WTC11 (cell line): ENCODE data around the gene ELFN1. TPM values are rescaled to one million over a fixed set of nuclear protein-coding genes. Genes with fewer than 3 reads are reported as not detected.

ENCODE experiments used
- ATAC-seq: fragments of 200-7000 bp; cut with Tn5 transposase; 2 replicates; pipeline ENCODE4 v1.10.0; 2021; ENCODE audit warnings: mild to moderate bottlenecking, moderate library complexity
- CTCF ChIA-PET: fragments of 300-600 bp; sonication (Branson Sonifier 250); formaldehyde crosslinking; loops from one replicate; lab custom pipeline; 2021; ENCODE audit warnings: antibody characterized with exemption; lab: Charles Lee
- POLR2A ChIA-PET: fragments of 350-600 bp; sonication (Branson Sonifier 250); formaldehyde crosslinking; loops from one replicate; lab custom pipeline; 2021; ENCODE audit warnings: antibody characterized with exemption; lab: Charles Lee
- DNase-seq: peaks from one replicate; pipeline ENCODE4 v3.0.0; 2021; ENCODE audit warnings: low spot score
- H3K27ac Mint-ChIP-seq: 2 replicates; pipeline ENCODE4 v1.8.0; 2021; ENCODE audit warnings: mixed read lengths
- H3K27me3 Mint-ChIP-seq: 2 replicates; pipeline ENCODE4 v1.8.0; 2021; ENCODE audit warnings: low read depth, mild to moderate bottlenecking, moderate library complexity, mixed read lengths
- H3K36me3 Mint-ChIP-seq: 2 replicates; pipeline ENCODE4 v1.8.0; 2021; ENCODE audit warnings: mixed read lengths
- H3K4me1 Mint-ChIP-seq: 2 replicates; pipeline ENCODE4 v1.8.0; 2022; ENCODE audit warnings: mixed read lengths
- H3K4me3 Mint-ChIP-seq: 2 replicates; pipeline ENCODE4 v1.8.0; 2021; ENCODE audit warnings: mild to moderate bottlenecking, moderate library complexity, mixed read lengths
- H3K9me3 Mint-ChIP-seq: 2 replicates; pipeline ENCODE4 v1.8.0; 2021; ENCODE audit warnings: mixed read lengths
- ERG ChIP-seq: fragments of 250-450 bp; sonication (Bioruptor Pico); IDR thresholded peaks from 2 replicates; pipeline ENCODE4 v1.8.0; 2021; ENCODE audit warnings: mild to moderate bottlenecking
- ESRRA ChIP-seq: sonication (generic); formaldehyde crosslinking; IDR thresholded peaks from 2 replicates; pipeline ENCODE4 v1.8.1; 2022; ENCODE audit warnings: mild to moderate bottlenecking, missing genetic modification reagents, borderline replicate concordance
- ETV6 ChIP-seq: sonication (generic); formaldehyde crosslinking; IDR thresholded peaks from 2 replicates; pipeline ENCODE4 v1.8.1; 2022; ENCODE audit warnings: mild to moderate bottlenecking, missing genetic modification reagents
- HMGA2 ChIP-seq: fragments of 250-450 bp; sonication (Bioruptor Pico); IDR thresholded peaks from 2 replicates; pipeline ENCODE4 v1.4.0; 2021; ENCODE audit warnings: mild to moderate bottlenecking, moderate library complexity
- NFATC4 ChIP-seq: fragments of 250-450 bp; sonication (Bioruptor Pico); IDR thresholded peaks from 2 replicates; pipeline ENCODE4 v1.9.0; 2021; ENCODE audit warnings: mild to moderate bottlenecking
- RELA ChIP-seq: sonication (generic); formaldehyde crosslinking; IDR thresholded peaks from 2 replicates; pipeline ENCODE4 v1.8.1; 2022; ENCODE audit warnings: missing genetic modification reagents, mild to moderate bottlenecking, borderline replicate concordance
- SOX15 ChIP-seq: fragments of 250-450 bp; sonication (Bioruptor Pico); IDR thresholded peaks from 2 replicates; pipeline ENCODE4 v1.9.0; 2021; ENCODE audit warnings: mild to moderate bottlenecking
- TP53 ChIP-seq: sonication (generic); formaldehyde crosslinking; IDR thresholded peaks from 2 replicates; pipeline ENCODE4 v1.8.1; 2023; ENCODE audit warnings: mild to moderate bottlenecking, missing genetic modification reagents
- ZNF138 ChIP-seq: sonication (generic); formaldehyde crosslinking; conservative IDR thresholded peaks from 2 replicates; pipeline ENCODE4 v1.8.1; 2022; ENCODE audit warnings: mild to moderate bottlenecking, moderate library complexity, missing genetic modification reagents
- ZNF317 ChIP-seq: sonication (generic); formaldehyde crosslinking; IDR thresholded peaks from 2 replicates; pipeline ENCODE4 v1.8.1; 2023; ENCODE audit warnings: low read depth, mild to moderate bottlenecking, moderate library complexity, missing genetic modification reagents, borderline replicate concordance
- total RNA-seq: library from RNA; stranded (reverse); gene quantifications from 3 replicates; pipeline ENCODE4 v1.2.3, GENCODE V29; 2021
- TF ChIP-seq, protein P1 (sequence below): sonication (generic); formaldehyde crosslinking; IDR thresholded peaks from 2 replicates; pipeline ENCODE4 v1.8.0; 2023; ENCODE audit warnings: mild to moderate bottlenecking, missing genetic modification reagents
- TF ChIP-seq, protein P2 (sequence below): fragments of 250-450 bp; sonication (Bioruptor Pico); IDR thresholded peaks from 2 replicates; pipeline ENCODE4 v2.1.2; 2022; ENCODE audit warnings: mild to moderate bottlenecking, moderate library complexity
- TF ChIP-seq, protein P3 (sequence below): sonication (generic); formaldehyde crosslinking; conservative IDR thresholded peaks from 2 replicates; pipeline ENCODE4 v1.8.1; 2022; ENCODE audit warnings: mild to moderate bottlenecking, missing genetic modification reagents
- TF ChIP-seq, protein P4 (sequence below): sonication (generic); formaldehyde crosslinking; IDR thresholded peaks from 2 replicates; pipeline ENCODE4 v1.8.0; 2022; ENCODE audit warnings: mild to moderate bottlenecking, missing genetic modification reagents
- TF ChIP-seq, protein P5 (sequence below): fragments of 250-450 bp; sonication (Bioruptor Pico); IDR thresholded peaks from 2 replicates; pipeline ENCODE4 v1.9.0; 2021; ENCODE audit warnings: mild to moderate bottlenecking, borderline replicate concordance

The ELFN1 gene
- total RNA-seq, 1 experiment from 2014 or later, result 4.6 TPM

DNA sequence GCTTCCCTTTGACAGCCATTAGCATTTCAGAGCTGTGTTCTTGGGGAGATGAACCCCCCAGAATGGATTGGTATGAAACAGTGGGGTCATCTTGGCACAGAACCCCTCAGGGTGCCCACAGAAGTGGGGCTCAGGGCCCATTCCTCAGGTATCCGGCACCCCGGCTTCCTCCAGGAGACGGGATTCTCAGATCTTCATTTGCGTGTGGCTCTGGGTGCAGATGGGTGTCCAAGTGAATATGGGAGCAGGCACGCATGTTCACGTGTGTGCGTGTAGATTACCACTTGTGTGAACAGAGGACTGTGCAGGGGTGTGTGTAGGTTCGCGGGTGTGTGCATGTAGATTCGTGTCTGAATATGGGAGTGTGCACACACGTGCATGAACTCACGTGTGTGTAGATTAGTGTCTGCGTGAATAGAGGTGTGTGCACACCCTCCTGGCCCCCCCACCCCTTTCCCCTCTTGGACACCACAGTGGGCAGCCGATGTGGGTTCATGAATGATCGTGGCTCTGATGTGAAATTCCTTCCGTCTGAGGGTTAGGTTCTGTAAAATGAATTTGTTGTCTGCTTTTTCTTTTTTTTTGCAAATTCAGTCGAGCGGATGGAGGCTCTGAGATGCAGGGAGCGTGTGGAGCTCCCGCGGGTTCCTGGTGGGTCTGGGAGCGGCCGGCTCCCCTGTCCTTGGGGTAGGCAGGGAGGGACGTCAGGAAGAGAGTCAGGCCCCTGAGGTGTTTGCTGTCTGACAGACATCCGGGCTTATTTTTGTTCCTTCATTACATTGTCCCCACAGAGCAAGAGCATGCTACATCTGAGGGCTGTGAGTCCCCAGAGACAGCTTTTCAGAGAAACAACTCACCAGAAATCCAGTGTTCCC is 7.4 kb downstream of the ELFN1 start:
- H3K4me3 Mint-ChIP-seq, result no peak overlapping the region
- POLR2A ChIA-PET, result no interaction called here
- CTCF ChIA-PET, result interaction anchor here (0.7 to 0.8 kb wide), 2 partner anchors 175 to 245 kb away, joined by 3 to 4 read pairs; no protein-coding TSS in a partner anchor
- peaks cover 7% of the 10 kb centered on the region; the same call in 1 of the 2 replicates for H3K4me1 Mint-ChIP-seq
- TF ChIP-seq, protein P1, sequence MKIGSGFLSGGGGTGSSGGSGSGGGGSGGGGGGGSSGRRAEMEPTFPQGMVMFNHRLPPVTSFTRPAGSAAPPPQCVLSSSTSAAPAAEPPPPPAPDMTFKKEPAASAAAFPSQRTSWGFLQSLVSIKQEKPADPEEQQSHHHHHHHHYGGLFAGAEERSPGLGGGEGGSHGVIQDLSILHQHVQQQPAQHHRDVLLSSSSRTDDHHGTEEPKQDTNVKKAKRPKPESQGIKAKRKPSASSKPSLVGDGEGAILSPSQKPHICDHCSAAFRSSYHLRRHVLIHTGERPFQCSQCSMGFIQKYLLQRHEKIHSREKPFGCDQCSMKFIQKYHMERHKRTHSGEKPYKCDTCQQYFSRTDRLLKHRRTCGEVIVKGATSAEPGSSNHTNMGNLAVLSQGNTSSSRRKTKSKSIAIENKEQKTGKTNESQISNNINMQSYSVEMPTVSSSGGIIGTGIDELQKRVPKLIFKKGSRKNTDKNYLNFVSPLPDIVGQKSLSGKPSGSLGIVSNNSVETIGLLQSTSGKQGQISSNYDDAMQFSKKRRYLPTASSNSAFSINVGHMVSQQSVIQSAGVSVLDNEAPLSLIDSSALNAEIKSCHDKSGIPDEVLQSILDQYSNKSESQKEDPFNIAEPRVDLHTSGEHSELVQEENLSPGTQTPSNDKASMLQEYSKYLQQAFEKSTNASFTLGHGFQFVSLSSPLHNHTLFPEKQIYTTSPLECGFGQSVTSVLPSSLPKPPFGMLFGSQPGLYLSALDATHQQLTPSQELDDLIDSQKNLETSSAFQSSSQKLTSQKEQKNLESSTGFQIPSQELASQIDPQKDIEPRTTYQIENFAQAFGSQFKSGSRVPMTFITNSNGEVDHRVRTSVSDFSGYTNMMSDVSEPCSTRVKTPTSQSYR (CRISPR knock-in tag), result no peak
- TF ChIP-seq, protein P2, sequence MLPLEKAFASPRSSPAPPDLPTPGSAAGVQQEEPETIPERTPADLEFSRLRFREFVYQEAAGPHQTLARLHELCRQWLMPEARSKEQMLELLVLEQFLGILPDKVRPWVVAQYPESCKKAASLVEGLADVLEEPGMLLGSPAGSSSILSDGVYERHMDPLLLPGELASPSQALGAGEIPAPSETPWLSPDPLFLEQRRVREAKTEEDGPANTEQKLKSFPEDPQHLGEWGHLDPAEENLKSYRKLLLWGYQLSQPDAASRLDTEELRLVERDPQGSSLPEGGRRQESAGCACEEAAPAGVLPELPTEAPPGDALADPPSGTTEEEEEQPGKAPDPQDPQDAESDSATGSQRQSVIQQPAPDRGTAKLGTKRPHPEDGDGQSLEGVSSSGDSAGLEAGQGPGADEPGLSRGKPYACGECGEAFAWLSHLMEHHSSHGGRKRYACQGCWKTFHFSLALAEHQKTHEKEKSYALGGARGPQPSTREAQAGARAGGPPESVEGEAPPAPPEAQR, result no peak
- TF ChIP-seq ZNF317 (CRISPR knock-in tag), result no peak
- peaks cover 8% of the 10 kb centered on the region for H3K27me3 Mint-ChIP-seq
- no peaks in the 10 kb centered on the region for H3K36me3 Mint-ChIP-seq
- DNase-seq (no peak), ATAC-seq (no peak)
- H3K27ac Mint-ChIP-seq, result no peak overlapping the region
- peaks cover 6% of the 10 kb centered on the region for H3K9me3 Mint-ChIP-seq

DNA sequence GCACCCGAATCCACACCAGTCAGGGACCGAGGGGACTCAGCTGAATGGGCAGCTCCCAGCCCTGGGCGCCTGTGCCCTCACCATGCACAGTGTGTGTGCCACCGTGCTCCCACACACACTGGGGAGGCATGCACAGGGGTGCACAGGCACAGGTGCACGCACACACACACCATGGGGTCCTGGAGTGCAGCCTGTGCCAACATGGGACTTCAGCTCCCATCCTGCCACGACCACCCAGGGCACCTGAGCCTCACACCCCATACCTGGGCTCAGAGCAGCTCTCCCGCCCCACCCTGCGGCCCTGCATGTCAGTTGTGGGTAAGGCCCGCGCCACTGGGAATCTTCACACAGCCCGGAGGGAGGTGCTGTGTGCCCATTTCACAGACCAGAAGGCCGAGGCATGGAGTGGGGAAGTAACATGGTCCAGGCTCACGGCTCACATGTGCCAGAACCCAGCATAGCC is 8.0 kb downstream of the ELFN1 start:
- no peak overlapping the region for H3K4me3 Mint-ChIP-seq
- DNase-seq (no peak), ATAC-seq (no peak)
- peaks cover 13% of the 10 kb centered on the region for H3K9me3 Mint-ChIP-seq
- ChIA-PET CTCF (interaction anchor here (0.7 to 0.8 kb wide), 2 partner anchors 175 to 246 kb away, joined by 3 to 4 read pairs; no protein-coding TSS in a partner anchor), POLR2A (no interaction called here)
- H3K4me1 Mint-ChIP-seq, result peaks cover 7% of the 10 kb centered on the region; the same call in 1 of the 2 replicates
- TF ChIP-seq ERG (CRISPR knock-in tag), result no peak
- TF ChIP-seq SOX15, result no peak
- no peak for TF ChIP-seq HMGA2 (CRISPR knock-in tag)
- no peak for TF ChIP-seq ETV6 (CRISPR knock-in tag)
- peaks cover 6% of the 10 kb centered on the region; the same call in 1 of the 2 replicates for H3K36me3 Mint-ChIP-seq
- peaks cover 1% of the 10 kb centered on the region; the same call in 1 of the 2 replicates for H3K27me3 Mint-ChIP-seq
- H3K27ac Mint-ChIP-seq, result no peak overlapping the region

GRCh38 chr7:1678571-1679325 is 8.7 kb downstream of the ELFN1 start:
- no peak overlapping the region for H3K4me3 Mint-ChIP-seq
- no peaks in the 10 kb centered on the region; the same call in none of the 2 replicates for H3K27me3 Mint-ChIP-seq
- ChIA-PET CTCF (no interaction called here), POLR2A (no interaction called here)
- peaks cover 19% of the 10 kb centered on the region for H3K9me3 Mint-ChIP-seq
- no peak overlapping the region for H3K27ac Mint-ChIP-seq
- DNase-seq (no peak), ATAC-seq (no peak)
- peaks cover 7% of the 10 kb centered on the region; the same call in 1 of the 2 replicates for H3K4me1 Mint-ChIP-seq
- peaks cover 12% of the 10 kb centered on the region; the same call in 1 of the 2 replicates for H3K36me3 Mint-ChIP-seq
- TF ChIP-seq ESRRA (CRISPR knock-in tag) (no peak), NFATC4 (no peak), ETV6 (CRISPR knock-in tag) (no peak), RELA (CRISPR knock-in tag) (no peak), ZNF138 (no peak), TP53 (no peak)
- TF ChIP-seq, protein P3, sequence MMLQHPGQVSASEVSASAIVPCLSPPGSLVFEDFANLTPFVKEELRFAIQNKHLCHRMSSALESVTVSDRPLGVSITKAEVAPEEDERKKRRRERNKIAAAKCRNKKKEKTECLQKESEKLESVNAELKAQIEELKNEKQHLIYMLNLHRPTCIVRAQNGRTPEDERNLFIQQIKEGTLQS, result no peak
- TF ChIP-seq, protein P2, result no peak
- TF ChIP-seq, protein P4, sequence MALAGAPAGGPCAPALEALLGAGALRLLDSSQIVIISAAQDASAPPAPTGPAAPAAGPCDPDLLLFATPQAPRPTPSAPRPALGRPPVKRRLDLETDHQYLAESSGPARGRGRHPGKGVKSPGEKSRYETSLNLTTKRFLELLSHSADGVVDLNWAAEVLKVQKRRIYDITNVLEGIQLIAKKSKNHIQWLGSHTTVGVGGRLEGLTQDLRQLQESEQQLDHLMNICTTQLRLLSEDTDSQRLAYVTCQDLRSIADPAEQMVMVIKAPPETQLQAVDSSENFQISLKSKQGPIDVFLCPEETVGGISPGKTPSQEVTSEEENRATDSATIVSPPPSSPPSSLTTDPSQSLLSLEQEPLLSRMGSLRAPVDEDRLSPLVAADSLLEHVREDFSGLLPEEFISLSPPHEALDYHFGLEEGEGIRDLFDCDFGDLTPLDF (CRISPR knock-in tag), result no peak
- TF ChIP-seq, protein P5, sequence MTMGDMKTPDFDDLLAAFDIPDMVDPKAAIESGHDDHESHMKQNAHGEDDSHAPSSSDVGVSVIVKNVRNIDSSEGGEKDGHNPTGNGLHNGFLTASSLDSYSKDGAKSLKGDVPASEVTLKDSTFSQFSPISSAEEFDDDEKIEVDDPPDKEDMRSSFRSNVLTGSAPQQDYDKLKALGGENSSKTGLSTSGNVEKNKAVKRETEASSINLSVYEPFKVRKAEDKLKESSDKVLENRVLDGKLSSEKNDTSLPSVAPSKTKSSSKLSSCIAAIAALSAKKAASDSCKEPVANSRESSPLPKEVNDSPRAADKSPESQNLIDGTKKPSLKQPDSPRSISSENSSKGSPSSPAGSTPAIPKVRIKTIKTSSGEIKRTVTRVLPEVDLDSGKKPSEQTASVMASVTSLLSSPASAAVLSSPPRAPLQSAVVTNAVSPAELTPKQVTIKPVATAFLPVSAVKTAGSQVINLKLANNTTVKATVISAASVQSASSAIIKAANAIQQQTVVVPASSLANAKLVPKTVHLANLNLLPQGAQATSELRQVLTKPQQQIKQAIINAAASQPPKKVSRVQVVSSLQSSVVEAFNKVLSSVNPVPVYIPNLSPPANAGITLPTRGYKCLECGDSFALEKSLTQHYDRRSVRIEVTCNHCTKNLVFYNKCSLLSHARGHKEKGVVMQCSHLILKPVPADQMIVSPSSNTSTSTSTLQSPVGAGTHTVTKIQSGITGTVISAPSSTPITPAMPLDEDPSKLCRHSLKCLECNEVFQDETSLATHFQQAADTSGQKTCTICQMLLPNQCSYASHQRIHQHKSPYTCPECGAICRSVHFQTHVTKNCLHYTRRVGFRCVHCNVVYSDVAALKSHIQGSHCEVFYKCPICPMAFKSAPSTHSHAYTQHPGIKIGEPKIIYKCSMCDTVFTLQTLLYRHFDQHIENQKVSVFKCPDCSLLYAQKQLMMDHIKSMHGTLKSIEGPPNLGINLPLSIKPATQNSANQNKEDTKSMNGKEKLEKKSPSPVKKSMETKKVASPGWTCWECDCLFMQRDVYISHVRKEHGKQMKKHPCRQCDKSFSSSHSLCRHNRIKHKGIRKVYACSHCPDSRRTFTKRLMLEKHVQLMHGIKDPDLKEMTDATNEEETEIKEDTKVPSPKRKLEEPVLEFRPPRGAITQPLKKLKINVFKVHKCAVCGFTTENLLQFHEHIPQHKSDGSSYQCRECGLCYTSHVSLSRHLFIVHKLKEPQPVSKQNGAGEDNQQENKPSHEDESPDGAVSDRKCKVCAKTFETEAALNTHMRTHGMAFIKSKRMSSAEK (CRISPR knock-in tag), result no peak
